Stimulated activated memory B cell treated with anti-CD40 and anti-IgM and Interleukin-4, amounts not matched to agents 10 μg/mL and 1 μg/mL and 100 μg/mL, for 72 hours (primary cell): ENCODE data around the gene ARHGAP10.
A peak's percentile ranks its signal among the peaks of the same experiment; 100 is the strongest.

Experiments used
- ATAC-seq: fragments of 150-1000 bp; cut with Tn5 transposase; 2 replicates; pipeline ENCODE4 v1.10.0; 2021
- H3K27ac Mint-ChIP-seq: one replicate; pipeline ENCODE4 v1.8.0; 2022; ENCODE audit warnings: mild to moderate bottlenecking, mixed read lengths
- H3K27me3 Mint-ChIP-seq: one replicate; pipeline ENCODE4 v1.8.0; 2022; ENCODE audit warnings: mixed read lengths
- H3K36me3 Mint-ChIP-seq: one replicate; pipeline ENCODE4 v1.8.0; 2022; ENCODE audit warnings: mixed read lengths
- H3K4me1 Mint-ChIP-seq: one replicate; pipeline ENCODE4 v1.8.0; 2022; ENCODE audit warnings: mixed read lengths
- H3K4me3 Mint-ChIP-seq: one replicate; pipeline ENCODE4 v1.8.0; 2022; ENCODE audit warnings: mild to moderate bottlenecking, moderate library complexity, mixed read lengths
- H3K9me3 Mint-ChIP-seq: one replicate; pipeline ENCODE4 v1.8.0; 2022; ENCODE audit warnings: mixed read lengths

The ARHGAP10 gene

DNA sequence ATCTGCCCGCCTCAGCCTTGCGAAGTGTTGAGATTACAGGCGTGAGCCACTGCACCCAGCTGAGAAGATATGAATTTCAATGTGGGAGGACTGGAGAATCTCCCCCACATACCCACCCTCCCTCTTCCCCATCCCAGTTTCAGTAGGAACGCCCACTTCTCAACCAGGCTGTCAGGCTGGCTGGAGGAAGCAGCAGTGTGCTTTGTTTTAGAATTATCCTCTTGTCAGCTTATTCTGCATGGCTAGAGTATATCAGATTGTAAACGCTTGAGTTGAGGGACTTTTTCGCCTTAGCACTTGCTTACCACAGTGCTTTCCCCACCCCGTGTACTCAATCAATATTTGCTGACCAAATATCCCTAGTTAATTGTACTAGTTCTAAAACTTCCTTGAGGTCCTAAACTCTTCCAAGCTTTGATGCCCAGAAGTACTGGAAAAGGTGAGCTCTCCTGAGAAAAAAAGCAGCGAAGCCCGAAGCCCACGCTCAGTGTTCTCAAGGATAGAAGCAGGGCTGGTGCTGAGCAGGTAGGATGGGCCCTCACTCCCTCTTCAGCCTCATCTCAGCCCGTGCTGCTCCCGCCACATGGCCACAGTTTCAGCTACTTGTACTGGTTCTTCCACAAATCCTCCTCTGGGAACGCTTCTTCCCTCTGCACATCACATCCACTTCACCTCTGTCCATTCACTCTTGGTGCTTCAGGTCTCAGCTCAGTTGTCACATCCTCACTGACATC, 7.3 kb upstream of the ARHGAP10 start:
- no peak overlapping the region for H3K4me3 Mint-ChIP-seq
- peaks cover 14% of the 10 kb centered on the region for H3K27me3 Mint-ChIP-seq
- no peaks in the 10 kb centered on the region for H3K4me1 Mint-ChIP-seq
- no peaks in the 10 kb centered on the region for H3K9me3 Mint-ChIP-seq
- ATAC-seq = no peak
- no peaks in the 10 kb centered on the region for H3K36me3 Mint-ChIP-seq
- no peak overlapping the region for H3K27ac Mint-ChIP-seq

GRCh38 chr4:147725673-147726072, 6.2 kb upstream of the ARHGAP10 start:
- Mint-ChIP-seq H3K27ac (no peak overlapping the region), H3K36me3 (no peaks in the 10 kb centered on the region), H3K9me3 (no peaks in the 10 kb centered on the region), H3K27me3 (peaks cover 14% of the 10 kb centered on the region), H3K4me1 (no peaks in the 10 kb centered on the region), H3K4me3 (no peak overlapping the region)
- ATAC-seq = no peak

GRCh38 chr4:147727476-147728028, 4.3 kb upstream of the ARHGAP10 start:
- Mint-ChIP-seq H3K27ac (no peak overlapping the region), H3K4me3 (no peak overlapping the region), H3K4me1 (peaks cover 6% of the 10 kb centered on the region), H3K36me3 (no peaks in the 10 kb centered on the region), H3K27me3 (peaks cover 25% of the 10 kb centered on the region), H3K9me3 (no peaks in the 10 kb centered on the region)
- ATAC-seq = no peak

- Mint-ChIP-seq H3K9me3 (no peaks in the 10 kb centered on the region), H3K4me1 (peaks cover 22% of the 10 kb centered on the region), H3K36me3 (no peaks in the 10 kb centered on the region), H3K27me3 (peaks cover 53% of the 10 kb centered on the region), H3K4me3 (no peak overlapping the region), H3K27ac (no peak overlapping the region)
- ATAC-seq = no peak
These were observed 1.6 kb upstream of the ARHGAP10 start for GRCh38 chr4:147730333-147730732.

DNA sequence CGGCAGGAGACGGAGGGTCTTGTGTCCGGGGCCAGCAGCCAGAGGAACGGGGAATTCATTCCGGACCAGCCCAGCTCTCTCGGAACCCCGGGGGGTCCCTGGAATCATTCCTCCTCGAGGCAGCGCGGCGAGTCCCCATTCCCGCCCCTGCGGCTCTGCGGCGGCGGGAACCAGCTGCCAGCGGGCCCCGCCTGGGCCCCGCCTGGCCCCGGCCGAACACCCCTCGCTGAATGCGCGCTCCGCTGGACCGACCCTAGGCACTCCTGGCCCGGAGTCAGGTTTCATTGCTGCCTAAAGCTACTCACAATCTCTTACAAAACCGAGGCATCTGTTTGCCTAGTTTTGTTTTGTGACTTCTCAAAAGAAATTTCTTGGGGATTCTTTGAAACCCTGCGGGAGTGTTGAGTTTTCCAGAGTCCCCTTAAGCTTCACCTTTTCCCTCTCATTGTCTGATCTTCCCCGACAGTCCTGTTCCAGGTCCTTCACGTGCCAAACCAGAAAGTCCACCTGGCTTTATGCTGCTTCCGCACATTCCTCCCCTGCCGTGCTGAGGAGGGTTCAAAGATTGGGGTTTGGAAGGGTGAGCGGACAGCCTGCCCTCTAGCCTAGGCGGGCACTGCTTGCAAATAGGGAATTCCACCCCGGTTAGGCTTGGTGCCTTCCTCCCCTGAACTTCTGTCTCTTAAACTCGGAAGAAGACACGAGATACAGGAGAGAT, 789 bp downstream of the ARHGAP10 start:
- ATAC-seq = peak; percentile 25
- no peaks in the 10 kb centered on the region for H3K9me3 Mint-ChIP-seq
- no peaks in the 10 kb centered on the region for H3K36me3 Mint-ChIP-seq
- peaks cover 22% of the 10 kb centered on the region for H3K4me1 Mint-ChIP-seq
- H3K4me3 Mint-ChIP-seq = peak overlapping the region; percentile 75
- H3K27ac Mint-ChIP-seq = no peak overlapping the region
- H3K27me3 Mint-ChIP-seq = peaks cover 67% of the 10 kb centered on the region

DNA sequence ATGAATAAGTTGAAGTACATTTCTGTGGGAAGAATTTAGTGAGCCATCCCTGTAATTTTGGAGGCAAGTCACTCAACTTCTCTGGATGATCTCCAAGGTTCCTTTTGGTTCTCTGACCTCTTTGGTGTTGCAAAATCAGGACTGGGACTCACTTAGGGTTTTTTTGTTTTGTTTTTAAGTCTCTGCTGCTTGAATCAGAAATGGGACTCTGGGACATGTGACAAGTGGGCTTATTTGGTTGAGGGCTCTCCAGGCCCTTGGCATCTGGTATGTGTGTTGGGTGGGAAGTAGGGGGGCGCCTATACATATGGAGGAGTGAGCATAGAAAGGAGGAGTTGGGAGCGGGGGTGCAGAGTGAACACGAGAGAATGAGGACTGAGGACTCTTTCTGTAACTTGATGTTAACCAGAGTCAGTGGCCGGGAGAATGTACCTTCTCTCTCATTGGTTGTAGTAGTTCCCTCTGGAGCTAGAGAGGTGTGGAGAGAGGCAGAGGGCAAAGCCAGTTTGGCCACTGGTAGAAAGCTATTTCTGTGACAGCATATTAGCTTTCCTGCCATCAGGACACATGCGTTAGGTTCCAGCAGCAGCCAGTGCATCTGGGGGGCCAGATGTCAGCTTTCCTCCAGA, 1.9 kb downstream of the ARHGAP10 start:
- no peak overlapping the region for H3K27ac Mint-ChIP-seq
- peaks cover 67% of the 10 kb centered on the region for H3K27me3 Mint-ChIP-seq
- no peaks in the 10 kb centered on the region for H3K9me3 Mint-ChIP-seq
- ATAC-seq = no peak
- no peaks in the 10 kb centered on the region for H3K36me3 Mint-ChIP-seq
- no peak overlapping the region for H3K4me3 Mint-ChIP-seq
- H3K4me1 Mint-ChIP-seq = peaks cover 22% of the 10 kb centered on the region

GRCh38 chr4:147734496-147734895, 2.6 kb downstream of the ARHGAP10 start:
- Mint-ChIP-seq H3K4me1 (peaks cover 22% of the 10 kb centered on the region), H3K36me3 (no peaks in the 10 kb centered on the region), H3K27ac (no peak overlapping the region), H3K4me3 (no peak overlapping the region), H3K9me3 (no peaks in the 10 kb centered on the region), H3K27me3 (peaks cover 69% of the 10 kb centered on the region)
- ATAC-seq = no peak

GRCh38 chr4:147735413-147736301, 3.8 kb downstream of the ARHGAP10 start:
- ATAC-seq = no peak
- H3K4me3 Mint-ChIP-seq = no peak overlapping the region
- no peaks in the 10 kb centered on the region for H3K36me3 Mint-ChIP-seq
- no peak overlapping the region for H3K27ac Mint-ChIP-seq
- H3K9me3 Mint-ChIP-seq = no peaks in the 10 kb centered on the region
- peaks cover 22% of the 10 kb centered on the region for H3K4me1 Mint-ChIP-seq
- H3K27me3 Mint-ChIP-seq = peaks cover 69% of the 10 kb centered on the region

- H3K9me3 Mint-ChIP-seq = no peaks in the 10 kb centered on the region
- H3K36me3 Mint-ChIP-seq = no peaks in the 10 kb centered on the region
- no peak overlapping the region for H3K27ac Mint-ChIP-seq
- H3K4me3 Mint-ChIP-seq = no peak overlapping the region
- peaks cover 19% of the 10 kb centered on the region for H3K4me1 Mint-ChIP-seq
- H3K27me3 Mint-ChIP-seq = peaks cover 66% of the 10 kb centered on the region
- ATAC-seq = no peak
These were observed 4.6 kb downstream of the ARHGAP10 start for GRCh38 chr4:147736458-147736857.

DNA sequence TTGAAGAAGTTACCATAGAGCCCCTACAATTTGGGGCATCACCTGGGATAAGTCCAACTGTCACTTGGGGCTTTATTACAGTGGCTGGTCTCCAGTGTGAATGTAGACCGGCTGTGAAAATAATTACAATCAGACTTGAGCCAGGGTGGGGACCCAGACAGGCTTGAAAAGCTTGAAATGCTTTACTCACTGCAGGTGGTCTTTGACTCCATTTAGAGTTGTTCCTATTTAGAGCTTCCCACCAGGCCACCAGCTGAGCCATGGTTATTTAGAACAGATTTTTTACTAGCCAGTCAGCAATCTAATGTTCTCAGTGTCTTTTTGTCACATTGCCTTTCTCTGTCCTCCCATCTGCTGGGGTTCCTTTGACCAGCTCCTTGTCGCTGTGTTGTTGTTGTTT, 5.7 kb downstream of the ARHGAP10 start:
- Mint-ChIP-seq H3K4me1 (peaks cover 15% of the 10 kb centered on the region), H3K4me3 (no peak overlapping the region), H3K27ac (no peak overlapping the region), H3K27me3 (peaks cover 58% of the 10 kb centered on the region), H3K9me3 (no peaks in the 10 kb centered on the region), H3K36me3 (no peaks in the 10 kb centered on the region)
- ATAC-seq = no peak

GRCh38 chr4:147739239-147739823, 7.4 kb downstream of the ARHGAP10 start:
- Mint-ChIP-seq H3K4me1 (no peaks in the 10 kb centered on the region), H3K36me3 (no peaks in the 10 kb centered on the region), H3K9me3 (no peaks in the 10 kb centered on the region), H3K27me3 (peaks cover 49% of the 10 kb centered on the region), H3K4me3 (no peak overlapping the region), H3K27ac (no peak overlapping the region)
- no peak for ATAC-seq

DNA sequence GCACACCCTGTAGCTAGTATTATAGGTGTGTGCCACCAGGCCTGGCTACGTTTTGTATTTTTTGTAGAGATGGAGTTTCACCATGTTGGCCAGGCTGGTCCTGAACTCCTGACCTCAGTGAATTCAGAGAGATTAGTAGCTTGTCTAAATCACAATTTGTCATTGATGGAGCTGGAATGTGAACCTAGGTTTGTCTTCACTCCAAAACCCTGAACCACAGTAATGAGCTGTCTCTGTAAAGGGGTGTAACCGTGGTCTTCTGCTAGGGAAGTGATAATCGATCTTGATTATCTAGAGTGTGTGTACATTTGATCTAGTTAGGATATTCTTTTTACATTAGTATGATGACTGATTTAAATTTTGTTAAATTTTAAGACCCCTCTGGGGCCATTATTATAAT, 8.3 kb downstream of the ARHGAP10 start:
- no peak for ATAC-seq
- peaks cover 49% of the 10 kb centered on the region for H3K27me3 Mint-ChIP-seq
- H3K27ac Mint-ChIP-seq = no peak overlapping the region
- no peaks in the 10 kb centered on the region for H3K9me3 Mint-ChIP-seq
- H3K36me3 Mint-ChIP-seq = no peaks in the 10 kb centered on the region
- H3K4me1 Mint-ChIP-seq = no peaks in the 10 kb centered on the region
- H3K4me3 Mint-ChIP-seq = no peak overlapping the region

DNA sequence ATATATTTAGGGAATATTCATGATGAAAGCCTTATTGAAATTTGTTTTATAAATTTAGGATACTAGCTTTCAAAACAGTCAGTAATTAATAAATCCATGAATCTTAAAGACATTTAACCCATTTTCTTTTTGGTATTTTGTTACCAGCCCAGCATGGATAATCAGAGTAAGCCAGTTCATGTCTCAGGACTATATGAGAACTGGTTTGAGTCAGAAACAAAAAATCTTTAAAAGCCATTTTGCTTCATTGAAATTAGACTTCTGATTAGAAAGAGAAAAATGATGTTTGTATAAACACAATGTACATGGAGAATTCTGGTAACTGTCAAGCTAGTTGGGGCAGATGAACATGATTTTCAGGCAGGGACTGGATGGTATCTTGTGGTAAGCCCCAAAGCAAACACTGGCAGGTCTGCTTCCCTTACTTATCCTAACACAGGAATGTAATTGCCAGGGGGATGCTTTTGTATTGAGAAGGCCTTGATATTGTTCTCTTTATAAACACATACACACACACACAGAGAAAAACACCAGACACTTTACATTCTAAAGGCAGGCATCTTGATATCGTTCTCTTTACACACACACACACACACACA, 9.4 kb downstream of the ARHGAP10 start:
- Mint-ChIP-seq H3K4me3 (no peak overlapping the region), H3K27ac (no peak overlapping the region), H3K9me3 (no peaks in the 10 kb centered on the region), H3K36me3 (no peaks in the 10 kb centered on the region), H3K4me1 (no peaks in the 10 kb centered on the region), H3K27me3 (peaks cover 38% of the 10 kb centered on the region)
- no peak for ATAC-seq

DNA sequence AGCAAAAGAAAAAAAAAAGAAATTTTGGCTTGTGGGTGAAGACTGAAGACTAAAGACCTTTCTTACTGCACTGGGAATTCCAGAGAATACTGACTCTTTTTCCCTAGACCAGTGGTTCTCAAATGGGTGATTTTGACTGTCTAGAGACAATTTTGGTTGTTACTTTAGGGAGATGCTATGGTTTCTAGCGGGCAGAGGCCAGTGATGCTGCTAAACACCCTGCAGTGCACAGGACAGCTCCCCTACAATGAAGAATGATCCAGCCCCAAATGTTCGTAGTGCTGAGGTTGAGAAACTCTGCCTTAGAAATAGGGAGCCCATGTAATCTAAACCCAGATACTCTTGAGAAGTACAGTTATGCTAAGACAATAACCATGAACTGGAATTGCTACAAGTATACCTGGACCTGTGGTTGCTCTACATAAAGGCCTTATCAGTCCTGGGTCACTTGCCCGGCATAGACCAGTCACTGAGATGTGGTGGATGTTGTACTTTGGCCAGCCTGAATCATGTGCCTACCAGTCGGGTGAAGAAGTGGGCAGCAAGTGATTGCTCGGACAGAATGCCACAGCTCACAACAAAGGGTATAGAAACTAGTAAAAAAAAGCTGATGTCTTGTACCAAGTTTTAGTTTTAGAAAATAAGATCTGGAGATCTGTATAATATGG, 16.0 kb downstream of the ARHGAP10 start:
- H3K27me3 Mint-ChIP-seq = peaks cover 17% of the 10 kb centered on the region
- no peak overlapping the region for H3K27ac Mint-ChIP-seq
- no peaks in the 10 kb centered on the region for H3K9me3 Mint-ChIP-seq
- ATAC-seq = no peak
- no peak overlapping the region for H3K4me3 Mint-ChIP-seq
- no peaks in the 10 kb centered on the region for H3K36me3 Mint-ChIP-seq
- peaks cover 7% of the 10 kb centered on the region for H3K4me1 Mint-ChIP-seq
